ENCODE results near the gene LRRTM4. TPM values are rescaled to one million over a fixed set of nuclear protein-coding genes. Genes with fewer than 3 reads are reported as not detected.

The LRRTM4 gene
- polyA plus RNA-seq, 2 of the 4 experiments (the other 2 are of a cell fraction), result 0.03 TPM; not detected in 1

DNA sequence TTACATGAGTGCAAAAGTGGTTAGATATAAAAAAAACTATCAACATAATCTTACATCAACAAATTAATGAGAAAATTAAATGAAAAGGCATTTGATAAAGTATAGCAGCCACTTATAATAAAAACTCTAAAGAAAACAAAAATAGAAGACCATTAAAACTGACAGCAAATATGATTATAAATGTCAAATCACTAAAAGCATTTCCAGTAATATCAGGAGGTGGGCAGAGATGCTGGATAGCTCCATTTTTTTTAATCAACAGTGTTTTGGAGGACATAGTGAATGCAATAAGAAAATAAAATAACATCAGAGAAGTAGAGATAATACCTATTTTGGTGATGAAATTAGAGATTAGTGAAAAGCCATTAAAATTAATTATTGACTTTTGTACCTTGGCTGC is 173.4 kb downstream of the LRRTM4 start:
- H3K4me2 ChIP-seq, result no peak overlapping the region
- TF ChIP-seq, protein P1, sequence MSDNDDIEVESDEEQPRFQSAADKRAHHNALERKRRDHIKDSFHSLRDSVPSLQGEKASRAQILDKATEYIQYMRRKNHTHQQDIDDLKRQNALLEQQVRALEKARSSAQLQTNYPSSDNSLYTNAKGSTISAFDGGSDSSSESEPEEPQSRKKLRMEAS (IDR thresholded peaks at IDR 0.05), result no peak
- TF ChIP-seq E2F6 (IDR thresholded peaks at IDR 0.05; ENCODE audit: borderline replicate concordance, low read depth) (no peak), HOXA7 (CRISPR knock-in tag; IDR thresholded peaks at IDR 0.05) (no peak), POLR2A (IDR thresholded peaks at IDR 0.05; ENCODE audit: low read length) (no peak), NFE2L2 (conservative IDR thresholded peaks at IDR 0.05; ENCODE audit: low read length) (no peak), ESRRA (IDR thresholded peaks at IDR 0.05; ENCODE audit: borderline replicate concordance, low read length) (no peak), HOXB13 (CRISPR knock-in tag; IDR thresholded peaks at IDR 0.05; ENCODE audit: low read depth) (no peak)
- TF ChIP-seq, protein P2, sequence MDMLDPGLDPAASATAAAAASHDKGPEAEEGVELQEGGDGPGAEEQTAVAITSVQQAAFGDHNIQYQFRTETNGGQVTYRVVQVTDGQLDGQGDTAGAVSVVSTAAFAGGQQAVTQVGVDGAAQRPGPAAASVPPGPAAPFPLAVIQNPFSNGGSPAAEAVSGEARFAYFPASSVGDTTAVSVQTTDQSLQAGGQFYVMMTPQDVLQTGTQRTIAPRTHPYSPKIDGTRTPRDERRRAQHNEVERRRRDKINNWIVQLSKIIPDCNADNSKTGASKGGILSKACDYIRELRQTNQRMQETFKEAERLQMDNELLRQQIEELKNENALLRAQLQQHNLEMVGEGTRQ (IDR thresholded peaks at IDR 0.05), result no peak
- CTCF ChIA-PET, result no interaction called here
- no peak for FAIRE-seq
- no peak overlapping the region for H3K4me3 ChIP-seq
- DNase-seq (ENCODE audit: low read depth in 1 of 2, low spot score in 1 of 2), result no peak
- no peak overlapping the region for H3K27ac ChIP-seq
- H3K9me3 ChIP-seq, result peaks cover 4% of the 10 kb centered on the region; the same call in 1 of the 3 replicates
- H3K4me1 ChIP-seq, result no peaks in the 10 kb centered on the region
- no peak for ATAC-seq
- POLR2A ChIA-PET, result no interaction called here

DNA sequence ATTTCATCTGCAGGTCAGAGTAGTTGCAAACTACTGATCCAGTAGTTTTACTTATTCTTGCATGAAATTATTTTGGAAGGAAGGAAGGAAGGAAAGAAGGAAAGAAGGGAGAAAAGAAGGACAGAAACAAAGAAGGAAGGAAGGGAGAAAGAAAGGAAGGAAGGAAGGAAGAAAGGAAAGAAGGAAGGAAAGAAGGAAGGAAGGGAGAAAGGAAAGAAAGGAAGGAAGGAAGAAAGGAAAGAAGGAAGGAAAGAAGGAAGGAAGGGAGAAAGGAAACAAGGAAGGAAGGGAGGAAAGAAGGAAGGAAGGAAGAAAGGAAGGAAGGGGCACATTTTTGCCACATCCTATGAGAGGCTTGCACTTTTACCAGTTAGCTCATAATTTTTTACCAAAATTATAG is 186.2 kb downstream of the LRRTM4 start:
- TF ChIP-seq POLR2A (IDR thresholded peaks at IDR 0.05; ENCODE audit: low read length) (no peak), EP300 (IDR thresholded peaks at IDR 0.05) (no peak), RNF2 (IDR thresholded peaks at IDR 0.05; ENCODE audit: borderline replicate concordance, low read depth) (no peak), ZSCAN20 (CRISPR knock-in tag; IDR thresholded peaks at IDR 0.05) (no peak), REST (IDR thresholded peaks at IDR 0.05) (no peak), CEBPB (IDR thresholded peaks at IDR 0.05) (no peak), CBX8 (IDR thresholded peaks at IDR 0.05) (no peak), NR3C1 (IDR thresholded peaks at IDR 0.05) (no peak), SMC3 (IDR thresholded peaks at IDR 0.05) (no peak), JUN (IDR thresholded peaks at IDR 0.05) (no peak), RCOR1 (IDR thresholded peaks at IDR 0.05; ENCODE audit: low read depth, low read length) (no peak), HDAC2 (IDR thresholded peaks at IDR 0.05) (no peak), SREBF2 (IDR thresholded peaks at IDR 0.05) (no peak)
- TF ChIP-seq, protein P2 (IDR thresholded peaks at IDR 0.05), result no peak
- H3K4me1 ChIP-seq, result no peaks in the 10 kb centered on the region
- peaks cover 5% of the 10 kb centered on the region; the same call in 2 of the 3 replicates for H3K9me3 ChIP-seq
- no peak overlapping the region for H3K4me2 ChIP-seq
- H3K27ac ChIP-seq, result no peak overlapping the region
- ChIA-PET CTCF (interaction anchor here (0.6 to 1.4 kb wide), 3 partner anchors 9 to 909 kb away, joined by 3 read pairs; no protein-coding TSS in a partner anchor), POLR2A (no interaction called here)
- ATAC-seq, result no peak
- DNase-seq (ENCODE audit: low read depth in 1 of 2, low spot score in 1 of 2), result no peak
- no peak for FAIRE-seq
- H3K4me3 ChIP-seq, result no peak overlapping the region
